HG03575 (cell line): ENCODE measurements around the gene NEDD4L.

Experiments used
- ATAC-seq: cut with Tn5 transposase; IDR thresholded peaks from one replicate; pipeline ENCODE4 v1.9.1; 2021; ENCODE audit not compliant: unreplicated experiment, insufficient number of reproducible peaks, low FRiP score; ENCODE audit errors: extremely low read depth

Gene NEDD4L

DNA sequence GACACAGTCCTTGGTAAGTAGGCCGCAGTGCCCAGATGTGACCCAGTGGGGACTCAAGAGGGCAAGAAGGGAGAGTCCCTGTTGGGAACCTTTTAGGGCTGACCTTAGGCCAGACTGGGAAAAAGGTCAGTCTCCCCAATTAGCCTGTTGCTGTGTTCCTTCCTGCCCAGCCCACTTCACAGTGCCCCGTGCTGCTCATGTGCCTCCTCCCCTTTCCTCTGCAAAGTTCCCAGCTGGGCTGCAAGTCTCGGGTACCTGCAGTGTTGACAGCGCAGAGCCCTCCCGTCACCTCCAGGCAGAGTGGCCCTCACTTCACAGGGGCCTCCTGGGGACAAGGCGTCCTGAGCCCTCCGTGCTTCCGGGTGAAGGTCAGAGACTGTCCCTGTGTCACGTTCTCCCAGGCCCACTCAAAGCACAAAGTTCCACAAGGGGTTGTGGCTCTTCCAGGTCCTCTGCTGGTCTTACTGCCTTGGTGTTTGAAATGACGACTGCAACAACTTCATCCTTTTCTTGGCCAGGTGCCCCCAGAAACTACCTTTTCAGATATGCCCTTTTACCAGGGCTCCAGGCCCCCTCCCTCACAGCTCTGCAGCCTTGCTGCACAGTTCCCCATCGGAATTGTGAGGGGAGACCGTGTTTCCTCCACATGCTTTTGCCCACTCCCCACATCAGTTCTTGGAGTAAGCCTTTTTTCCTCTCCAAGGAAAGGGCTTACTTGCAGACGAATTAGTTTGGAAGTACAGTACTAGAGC is 359.1 kb downstream of the NEDD4L start:
- no peak for ATAC-seq

DNA sequence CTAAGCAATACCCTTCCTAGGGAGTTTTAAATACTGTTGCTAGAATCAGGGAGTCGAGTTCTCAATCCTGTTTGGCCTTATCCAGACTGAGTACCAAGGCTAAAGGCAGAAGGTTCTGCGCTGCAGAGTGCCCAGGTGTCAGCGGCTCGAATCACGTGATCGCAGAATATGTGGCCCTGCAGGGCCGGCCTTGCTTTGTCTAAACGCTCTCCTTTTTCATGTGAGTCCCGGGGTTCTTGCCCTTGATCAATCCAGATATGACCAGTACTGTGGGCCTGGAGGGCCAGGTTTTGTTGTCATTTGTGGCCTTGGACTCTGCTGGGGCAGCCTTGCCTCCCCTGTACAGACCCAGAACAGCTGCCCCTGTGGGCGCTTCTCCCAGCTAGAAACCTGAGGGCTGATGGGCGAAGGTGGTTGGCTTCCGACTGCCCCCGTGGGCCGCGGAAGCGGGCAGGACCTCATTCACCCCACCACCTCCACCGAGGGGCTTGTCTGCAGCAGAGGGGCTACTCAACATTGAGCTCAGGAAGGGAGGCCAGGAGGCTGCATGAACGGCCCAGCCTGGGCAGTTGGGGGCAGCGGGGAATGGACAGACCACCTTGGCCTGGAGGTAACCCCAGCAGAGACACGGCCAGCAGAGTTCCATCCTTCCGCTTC is 359.9 kb downstream of the NEDD4L start:
- ATAC-seq, result no peak

DNA sequence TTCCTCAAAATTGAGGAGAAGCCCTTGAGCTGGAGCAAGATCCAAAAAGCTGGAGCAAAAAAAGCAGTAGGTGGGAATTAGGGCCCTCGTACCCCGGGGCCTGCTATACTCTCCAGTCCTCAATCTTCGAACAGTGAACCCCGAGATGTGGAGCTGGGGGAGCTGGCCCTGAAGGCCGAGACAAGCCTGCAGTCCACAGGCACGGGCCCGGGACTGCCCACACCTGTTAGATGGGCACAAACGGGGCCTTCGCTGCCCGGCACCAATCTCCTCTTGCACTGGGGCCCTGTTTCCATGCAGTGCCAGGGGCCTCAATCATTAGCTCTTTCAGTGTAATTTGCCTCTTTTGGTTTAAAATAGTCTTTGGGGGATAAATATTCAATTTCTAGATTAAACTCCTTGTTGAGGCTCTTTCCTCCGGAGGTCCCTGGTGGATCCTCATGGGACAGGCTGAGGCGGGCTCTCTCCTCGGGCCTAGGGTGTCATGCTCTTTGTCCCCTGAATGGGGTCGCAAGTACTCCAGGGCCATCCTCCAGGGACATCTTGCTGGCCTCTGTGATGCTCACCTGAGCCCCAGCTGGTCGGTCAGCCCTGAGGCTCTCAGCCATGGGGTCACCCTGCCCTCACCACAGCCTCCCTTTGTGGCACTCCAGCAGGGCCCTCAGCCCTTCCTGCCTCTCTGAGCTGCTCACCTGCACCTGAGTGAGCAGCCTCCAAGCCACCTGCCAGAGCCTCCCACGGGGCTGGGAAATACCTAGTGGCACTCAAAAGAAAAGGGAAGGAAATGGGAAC is 361.3 kb downstream of the NEDD4L start:
- ATAC-seq, result no peak

DNA sequence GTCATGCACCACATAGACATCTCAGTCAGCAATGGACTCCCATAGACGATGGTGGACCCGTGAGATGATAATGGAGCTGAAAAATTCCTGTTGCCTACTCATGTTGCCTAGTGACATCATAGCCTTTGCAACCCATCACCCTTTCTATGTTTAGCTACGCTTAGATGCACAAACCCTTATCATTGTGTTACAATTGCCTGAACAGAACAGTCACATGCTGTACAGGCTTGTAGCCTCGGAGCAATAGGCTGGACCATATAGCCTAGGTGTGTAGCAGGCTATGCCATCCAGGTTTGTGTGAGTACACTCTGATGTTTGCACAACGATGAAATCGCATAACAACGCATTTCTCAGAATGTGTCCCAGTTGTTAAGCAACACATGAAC is 363.2 kb downstream of the NEDD4L start:
- no peak for ATAC-seq

DNA sequence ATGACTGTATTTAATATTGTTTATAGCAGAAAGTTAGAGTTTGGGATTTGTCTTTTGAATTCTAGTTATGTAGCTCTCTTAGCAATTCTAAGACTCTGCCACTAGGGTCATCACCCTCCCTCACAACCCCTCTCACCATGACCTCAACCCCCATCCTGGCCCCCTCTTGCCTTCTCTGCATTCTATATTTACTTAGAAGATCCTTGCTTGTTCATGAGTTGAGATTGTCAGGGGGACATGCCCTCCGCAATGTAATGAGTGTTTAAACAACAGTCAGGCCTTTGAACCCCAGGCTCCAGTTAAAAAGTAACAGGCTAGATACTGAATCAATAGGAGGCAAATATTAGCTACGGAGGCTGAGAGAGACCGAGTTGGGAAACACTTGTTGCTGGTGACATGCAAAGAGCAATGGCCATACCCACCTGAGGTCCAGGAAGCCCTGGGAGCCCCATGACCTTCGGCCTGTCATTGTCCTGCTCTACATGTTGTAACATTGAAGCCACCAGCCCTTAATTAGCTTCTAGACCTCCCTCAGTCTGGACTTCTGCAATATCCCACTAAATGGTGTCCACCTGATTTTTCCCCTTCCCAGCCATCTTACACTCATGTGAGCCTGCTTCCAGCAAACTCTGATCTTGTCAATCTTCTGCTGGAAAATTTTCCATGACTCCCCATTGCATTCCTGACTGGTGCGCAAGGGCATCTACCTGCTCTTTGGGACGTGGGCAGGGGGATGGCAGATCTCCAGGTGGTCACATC is 363.8 kb downstream of the NEDD4L start:
- ATAC-seq, result no peak

DNA sequence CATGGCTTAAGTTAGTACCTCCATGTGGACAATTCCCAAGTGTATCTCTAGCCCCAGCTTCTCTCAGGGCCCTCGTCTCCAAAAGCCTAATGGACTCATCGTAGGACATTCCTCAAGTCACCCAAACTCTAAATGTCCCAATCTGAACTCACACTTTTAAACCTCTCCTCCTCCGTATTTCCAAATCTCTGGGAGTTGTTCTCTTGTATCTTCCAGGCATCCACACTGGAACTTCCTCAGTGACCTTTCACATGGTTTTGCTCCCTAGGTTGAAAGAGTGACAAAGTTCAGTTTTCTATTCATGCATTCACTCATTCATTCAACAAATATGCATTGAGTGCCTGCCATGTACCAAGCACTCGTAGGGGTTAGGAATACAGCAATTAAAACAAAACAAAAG is 364.6 kb downstream of the NEDD4L start:
- ATAC-seq, result no peak

DNA sequence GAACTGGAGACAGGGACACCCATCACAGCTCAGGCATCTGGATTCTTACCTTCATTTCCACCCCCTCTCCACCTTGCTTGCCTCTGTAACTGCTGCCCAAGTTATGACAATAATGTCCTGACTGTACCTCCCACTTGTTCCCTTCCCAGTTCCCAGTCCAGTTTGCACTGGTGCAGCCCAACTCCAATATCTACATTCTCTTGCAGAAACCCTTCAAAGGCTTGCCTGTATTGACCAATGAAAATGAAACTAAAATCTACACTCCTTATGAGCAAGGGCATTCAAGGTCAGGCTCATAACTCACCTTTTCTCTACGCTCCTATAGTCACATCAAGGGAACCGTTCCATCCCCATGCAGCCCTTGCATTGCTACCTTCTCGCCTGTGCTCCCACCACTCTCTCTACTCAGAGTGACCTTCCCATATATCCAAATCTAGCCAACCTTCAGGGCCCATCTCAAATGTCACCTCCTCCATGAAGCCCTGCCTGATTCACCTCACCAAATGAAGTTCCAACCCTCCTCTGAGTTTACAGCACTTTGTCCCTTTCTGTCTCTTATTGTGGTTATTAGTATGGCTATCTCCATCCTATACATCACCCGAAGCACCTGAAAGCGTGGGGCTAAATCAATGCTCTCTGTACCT is 365.9 kb downstream of the NEDD4L start:
- no peak for ATAC-seq

DNA sequence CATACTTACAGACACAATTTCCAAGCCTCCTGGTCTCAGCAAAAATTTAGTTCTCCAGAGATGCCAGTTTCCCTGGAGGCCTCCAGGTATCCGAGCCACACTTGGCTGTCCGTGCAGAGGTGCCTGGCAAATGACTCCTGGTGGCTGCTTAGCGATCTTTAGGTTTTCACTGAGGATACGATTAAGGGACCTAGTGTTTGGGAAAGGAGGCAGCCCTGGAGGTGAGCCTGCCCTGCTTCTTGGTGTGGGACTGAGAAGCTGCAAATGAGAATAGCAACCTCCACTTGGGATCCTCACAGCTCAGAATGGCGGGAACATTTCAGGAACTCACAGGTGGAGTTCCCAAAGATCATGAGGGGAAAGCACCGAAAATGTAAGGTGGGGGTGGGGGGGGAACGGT is 367.3 kb downstream of the NEDD4L start:
- ATAC-seq, result no peak

DNA sequence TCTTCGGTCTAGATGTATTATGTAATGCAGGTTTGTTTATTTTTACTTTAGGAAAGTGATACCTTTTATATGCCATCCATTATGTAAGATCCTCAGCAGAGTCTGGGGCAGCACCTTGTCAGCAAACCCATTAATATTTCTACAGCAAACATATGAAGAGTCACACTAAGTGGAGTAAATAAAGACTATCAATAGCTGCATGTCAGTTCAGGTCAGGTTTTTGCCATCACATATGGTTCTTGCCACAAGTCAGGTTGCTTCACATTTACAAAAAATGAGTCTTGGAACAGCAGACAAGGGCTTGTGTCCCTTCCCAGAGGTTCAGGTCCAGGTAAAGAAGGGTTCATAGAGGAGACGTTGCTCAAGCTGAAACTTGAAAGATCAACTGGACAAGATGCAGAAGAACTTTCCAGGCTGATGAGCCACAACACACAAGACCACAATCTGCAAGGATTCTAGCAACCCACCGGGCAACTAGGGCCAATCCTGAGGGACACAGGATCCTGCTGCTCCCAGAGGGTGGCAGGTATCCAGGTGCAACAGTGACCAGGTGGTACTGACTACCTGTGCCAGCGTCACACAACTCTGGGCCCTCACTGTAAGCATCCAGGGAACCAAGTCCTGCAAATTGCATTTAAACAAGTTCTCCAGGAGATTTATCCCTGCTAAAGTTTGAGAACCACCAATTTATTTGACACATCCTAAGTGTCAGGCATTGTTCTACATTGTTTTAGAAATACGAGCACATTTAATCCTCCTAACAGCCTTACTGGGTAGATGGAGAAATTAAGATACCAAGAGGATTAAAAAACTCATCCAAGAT is 369.0 kb downstream of the NEDD4L start:
- ATAC-seq, result no peak

DNA sequence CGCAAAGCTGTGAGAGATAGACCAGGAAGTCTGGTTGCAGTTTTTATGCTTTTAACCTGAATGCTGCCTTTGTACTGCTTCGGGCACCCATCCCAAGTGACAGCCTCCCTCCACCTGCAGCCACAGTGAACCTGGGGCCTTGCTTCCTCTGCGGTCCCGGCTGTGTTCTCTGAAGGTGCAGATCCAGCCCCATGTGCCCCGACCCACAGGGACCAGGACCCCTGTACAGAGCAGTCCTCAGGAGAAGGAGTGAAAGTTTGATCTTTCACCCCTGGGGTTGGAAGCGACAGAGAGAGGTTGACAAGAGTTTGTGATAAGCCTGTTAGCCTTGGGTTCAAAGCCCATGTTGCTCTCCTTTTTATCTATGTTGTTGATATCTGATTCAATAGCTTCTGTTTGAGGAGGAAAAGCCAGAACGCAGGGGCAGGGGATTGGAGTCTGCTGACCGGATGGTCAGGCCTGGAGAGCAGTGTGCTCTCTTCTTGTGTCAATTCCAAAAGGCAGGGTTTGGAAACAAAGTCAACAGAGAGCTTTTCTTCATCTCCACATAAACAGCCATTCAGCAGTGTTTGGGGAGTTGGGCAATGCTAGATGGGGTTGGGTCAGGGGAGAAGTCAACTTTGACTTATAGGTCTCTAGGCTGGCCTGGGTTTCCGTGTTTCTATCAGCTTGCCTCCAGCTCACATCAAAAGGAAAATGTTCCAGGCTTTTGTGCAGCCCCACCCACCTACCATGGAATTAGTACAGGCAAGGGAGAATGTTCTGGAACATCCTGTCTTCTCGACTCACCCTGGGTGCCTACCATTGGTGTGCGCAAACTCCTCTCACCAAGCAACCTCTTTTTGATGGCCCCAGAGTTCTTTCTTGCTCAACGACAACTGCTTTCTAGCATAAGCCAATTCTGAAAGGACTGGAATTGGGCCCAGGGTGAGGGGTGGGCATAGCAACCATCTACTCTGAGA is 369.9 kb downstream of the NEDD4L start:
- no peak for ATAC-seq

DNA sequence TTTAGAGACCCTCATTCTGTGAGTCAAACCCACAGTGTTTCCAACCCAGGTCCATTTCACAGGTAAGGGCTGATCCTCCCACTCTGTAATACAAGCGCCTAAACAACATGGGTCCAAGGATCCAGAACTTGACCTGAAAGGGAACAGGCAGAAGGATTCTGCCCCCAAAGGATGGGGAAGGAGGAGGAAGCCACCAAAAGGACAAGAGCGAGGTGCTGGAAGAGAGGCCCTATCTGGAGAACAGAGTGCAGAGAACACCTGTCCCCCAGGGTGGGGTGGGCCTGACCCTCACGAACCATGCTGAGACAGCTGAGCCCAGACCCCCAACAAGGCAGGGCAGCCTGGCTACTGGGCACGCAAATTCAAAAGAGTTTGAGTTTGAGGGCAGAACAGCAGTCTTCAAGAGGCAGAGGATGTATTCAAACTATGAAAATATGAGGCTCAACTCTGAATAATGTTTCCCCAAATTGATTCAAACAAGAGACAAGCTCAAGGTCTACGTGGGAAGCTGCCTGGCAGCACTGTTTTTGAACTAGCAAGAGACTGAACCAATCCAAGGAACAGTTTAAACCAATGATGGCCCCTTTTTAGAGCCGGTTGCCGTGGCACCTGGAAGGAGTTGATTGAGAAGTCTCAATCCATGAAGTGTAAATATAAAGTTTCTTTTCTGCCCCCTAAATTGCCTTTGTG is 372.1 kb downstream of the NEDD4L start:
- ATAC-seq, result no peak

DNA sequence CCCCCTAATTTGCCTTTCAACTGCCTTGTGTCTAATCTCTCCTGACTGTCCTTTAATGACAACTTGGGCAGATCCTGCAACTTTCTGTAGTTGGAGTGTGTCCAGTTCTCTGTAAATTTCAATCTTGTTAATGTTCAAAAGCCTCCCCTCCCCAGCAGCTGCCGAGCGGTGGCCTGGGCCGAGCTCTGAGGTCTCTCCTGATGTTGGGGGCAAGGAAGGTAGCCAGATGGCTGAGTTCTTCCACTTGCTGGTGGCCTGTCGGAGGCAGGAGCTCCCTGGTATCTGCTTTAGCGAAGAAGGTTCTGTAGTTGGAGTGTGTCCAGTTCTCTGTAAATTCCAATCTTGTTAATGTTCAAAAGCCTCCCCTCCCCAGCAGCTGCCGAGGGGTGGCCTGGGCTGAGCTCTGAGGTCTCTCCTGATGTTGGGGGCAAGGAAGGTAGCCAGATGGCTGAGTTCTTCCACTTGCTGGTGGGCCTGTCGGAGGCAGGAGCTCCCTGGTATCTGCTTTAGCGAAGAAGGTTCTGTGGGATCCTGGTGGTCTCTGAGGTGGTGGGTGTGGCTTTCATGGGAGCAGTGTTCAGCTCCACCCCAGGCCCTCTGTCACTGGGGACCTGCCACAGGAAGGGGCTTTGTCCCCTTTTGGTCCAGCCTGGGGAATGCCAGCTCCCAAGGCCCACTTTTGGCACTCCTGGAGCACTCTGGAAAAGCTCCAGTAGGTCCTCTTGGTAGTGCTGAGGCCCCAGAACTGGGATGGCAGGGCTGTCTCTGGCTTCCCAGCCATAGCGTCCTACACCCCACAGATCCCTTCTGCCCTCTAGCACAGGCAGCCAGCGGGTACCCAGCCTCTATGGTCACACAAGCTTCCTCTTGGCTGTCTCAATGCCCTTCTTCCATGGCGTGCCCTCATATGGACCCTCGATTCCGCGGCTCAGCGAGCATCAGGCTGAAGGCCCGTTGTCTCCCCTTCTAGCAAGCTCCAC is 373.0 kb downstream of the NEDD4L start:
- no peak for ATAC-seq

DNA sequence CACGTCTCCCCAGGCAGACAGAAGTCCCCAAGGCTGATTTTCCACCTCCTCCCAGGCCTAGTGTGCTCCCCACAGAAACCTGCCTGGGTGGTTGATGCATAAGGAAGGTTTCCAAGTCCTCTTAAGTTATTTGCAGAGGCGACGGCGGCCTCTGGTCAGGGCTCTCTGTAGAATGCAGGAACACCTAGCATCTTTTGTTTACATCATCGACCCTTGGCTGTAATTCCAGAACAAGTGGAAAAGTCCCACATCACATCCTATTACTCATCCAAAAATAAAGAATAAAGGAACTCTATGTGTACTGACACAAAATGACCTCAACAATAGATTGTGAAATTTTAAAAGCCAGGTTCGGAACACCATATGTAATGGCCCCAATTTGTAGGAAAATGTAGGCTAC is 373.7 kb downstream of the NEDD4L start:
- no peak for ATAC-seq

DNA sequence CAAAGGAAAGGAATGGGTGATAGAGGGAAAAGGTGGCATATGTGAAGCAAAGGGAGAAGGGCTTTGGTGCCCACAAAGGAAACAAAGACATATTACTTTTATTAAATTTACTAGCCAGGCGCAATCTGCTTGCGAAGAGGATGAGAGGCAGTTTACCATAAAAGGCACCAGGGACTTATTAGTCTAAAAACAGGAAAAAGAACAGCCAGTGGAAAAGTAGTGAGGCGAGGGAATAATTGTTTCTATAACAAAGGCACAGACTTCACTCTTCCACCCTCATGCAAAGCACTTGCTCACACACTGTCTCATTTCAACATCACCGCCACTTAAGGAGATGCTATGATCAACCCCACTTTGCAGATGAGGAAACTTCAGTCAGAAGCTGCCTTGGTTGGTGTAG is 374.3 kb downstream of the NEDD4L start:
- no peak for ATAC-seq

DNA sequence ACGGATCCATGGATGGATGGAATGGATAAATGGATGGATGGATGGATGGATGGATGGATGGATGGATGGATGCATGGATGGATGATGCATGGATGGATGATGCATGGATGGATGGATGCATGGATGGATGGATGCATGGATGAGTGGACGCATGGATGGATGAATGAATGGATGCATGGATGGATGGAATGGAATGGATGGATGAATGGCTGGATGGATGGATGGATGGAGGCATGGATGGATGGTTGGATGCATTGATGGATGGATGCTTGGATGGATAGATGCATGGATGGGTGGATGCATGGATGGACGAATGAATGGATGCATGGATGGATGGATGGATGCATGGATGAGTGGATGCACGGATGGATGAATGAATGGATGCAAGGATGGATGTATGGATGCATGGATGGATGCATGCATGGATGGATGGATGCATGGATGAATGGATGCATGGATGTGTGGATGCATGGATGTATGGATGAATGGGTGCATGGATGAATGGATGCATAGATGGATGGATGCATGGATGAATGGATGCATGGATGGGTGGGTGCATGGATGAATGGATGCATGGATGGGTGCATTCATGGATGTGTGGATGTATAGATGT is 375.7 kb downstream of the NEDD4L start:
- no peak for ATAC-seq
